ENCODE measurements around the gene RAB8B.
"Not testable (repeated sequence)": the region's sequence is repeated elsewhere in the genome, so short reads cannot be mapped to it uniquely, and the experiment has no call there.

The RAB8B gene

DNA sequence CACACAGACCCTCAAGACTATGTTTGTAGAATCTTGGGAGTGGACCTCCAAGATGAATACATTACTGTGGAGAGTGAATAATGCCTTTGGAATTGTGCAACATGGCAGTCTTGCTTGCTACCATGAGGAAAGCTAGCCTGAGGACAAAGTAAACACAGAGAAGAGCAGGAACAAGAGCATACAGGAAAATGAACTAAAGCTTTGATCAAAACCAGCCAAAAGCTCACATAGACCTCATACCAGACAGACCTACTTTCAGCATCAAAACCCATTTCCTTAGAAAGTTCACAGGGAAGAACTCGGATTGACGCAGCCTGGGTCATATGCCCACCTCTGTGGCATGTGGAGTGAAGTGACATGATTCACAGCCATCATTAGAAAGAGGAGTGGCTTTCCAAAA, 3.3 kb upstream of the RAB8B start:
- no peak for DNase-seq

DNA sequence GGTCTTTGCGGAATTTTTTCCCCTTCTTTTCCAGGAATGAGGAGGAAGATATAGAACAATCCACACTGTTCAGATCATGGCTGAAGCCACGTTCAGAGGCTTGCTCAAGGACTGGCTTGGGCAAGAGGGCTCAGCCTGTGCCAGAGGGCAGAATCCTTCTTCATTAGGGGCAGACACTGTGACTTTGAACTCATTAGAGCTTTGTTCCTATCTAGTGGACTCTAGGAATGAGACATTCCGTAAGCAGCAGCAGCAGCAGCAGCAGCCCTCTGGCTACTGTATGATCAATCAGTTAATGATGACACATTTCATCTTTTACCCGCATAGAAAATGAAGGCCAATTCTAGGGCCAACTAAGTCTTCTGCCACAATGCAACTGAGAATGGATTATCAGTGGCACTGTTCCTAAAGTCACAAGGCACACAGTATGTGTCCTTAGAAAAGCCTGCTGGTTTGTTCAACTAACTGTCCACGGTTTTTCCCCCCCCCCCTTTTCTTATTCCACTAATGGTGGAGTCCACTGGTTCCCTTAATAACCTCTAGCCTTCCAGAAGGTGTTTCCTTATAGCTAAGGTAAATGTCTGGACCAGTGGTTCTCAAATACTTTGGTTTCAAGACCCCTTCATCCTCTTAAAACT, 1.7 kb upstream of the RAB8B start:
- DNase-seq: no peak

DNA sequence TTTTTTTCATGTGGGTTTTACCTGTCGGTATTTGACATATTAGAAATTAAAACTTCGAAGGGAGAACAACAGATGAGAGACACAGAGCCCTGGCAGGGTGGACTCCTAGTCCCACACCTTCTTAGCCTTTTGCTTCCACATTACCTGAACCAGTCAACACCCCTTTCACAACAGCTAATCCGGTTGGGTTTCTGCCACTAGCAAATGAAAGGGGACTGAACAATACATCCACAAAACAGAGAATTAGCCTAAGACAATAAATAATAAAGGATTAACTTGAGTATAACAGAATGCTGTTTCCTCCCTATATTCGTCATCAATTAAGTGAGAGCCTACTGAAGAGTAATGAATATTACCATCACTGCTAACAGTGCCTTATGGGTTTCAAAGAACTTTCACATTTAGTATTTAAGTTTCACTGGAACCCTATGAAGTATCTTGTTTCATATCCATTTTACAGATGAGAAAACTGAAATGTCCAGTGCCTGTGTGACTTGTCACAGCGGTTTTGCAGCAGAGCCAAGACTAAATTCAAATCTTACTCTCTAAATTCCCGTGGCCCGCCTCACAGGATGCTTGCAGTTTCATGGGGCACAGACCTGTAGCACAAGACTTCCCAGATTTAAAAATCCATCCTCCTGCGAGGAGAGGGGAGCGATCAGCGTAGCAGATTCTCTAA, 1.0 kb upstream of the RAB8B start:
- DNase-seq: no peak

DNA sequence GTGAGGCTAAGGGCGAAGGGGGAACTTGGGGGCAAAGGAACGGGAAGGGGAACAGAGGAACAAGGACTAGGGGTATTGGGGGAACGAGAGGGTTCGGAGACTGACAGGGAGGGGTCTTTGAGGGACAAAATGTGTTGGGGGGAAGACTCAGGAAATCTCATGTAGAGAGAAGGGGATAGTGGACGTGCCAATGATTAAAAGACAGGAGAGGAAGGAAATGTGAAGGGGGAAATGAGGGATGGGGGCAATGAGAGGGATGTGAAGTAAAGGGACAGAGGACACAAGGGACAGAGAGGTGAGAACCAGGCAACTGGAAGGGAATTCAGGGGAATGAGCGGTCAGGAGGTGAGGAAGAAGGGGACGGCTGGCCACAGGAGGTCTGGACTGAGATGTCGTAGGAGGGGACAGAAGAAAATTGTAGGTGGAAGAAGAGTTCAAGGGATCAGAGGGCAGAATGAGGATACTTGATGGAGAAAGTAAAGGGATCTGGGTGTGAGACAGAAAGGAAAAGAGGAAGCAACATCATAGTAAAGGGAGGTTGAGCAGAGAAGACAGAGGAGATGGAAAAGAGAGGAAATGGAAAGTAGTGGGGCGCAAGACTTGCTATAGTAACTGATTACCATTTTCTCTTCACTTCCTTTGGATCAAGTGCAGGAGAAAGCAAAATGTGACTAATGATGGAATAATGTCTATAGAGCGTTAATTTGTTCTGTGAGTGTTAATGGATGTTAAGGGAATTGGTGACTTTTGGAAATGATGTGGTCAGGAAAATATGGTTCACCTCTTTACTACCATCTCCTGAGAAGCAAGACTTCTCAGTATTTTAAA, 749 bp downstream of the RAB8B start:
- DNase-seq: peak; percentile 58 to 60

DNA sequence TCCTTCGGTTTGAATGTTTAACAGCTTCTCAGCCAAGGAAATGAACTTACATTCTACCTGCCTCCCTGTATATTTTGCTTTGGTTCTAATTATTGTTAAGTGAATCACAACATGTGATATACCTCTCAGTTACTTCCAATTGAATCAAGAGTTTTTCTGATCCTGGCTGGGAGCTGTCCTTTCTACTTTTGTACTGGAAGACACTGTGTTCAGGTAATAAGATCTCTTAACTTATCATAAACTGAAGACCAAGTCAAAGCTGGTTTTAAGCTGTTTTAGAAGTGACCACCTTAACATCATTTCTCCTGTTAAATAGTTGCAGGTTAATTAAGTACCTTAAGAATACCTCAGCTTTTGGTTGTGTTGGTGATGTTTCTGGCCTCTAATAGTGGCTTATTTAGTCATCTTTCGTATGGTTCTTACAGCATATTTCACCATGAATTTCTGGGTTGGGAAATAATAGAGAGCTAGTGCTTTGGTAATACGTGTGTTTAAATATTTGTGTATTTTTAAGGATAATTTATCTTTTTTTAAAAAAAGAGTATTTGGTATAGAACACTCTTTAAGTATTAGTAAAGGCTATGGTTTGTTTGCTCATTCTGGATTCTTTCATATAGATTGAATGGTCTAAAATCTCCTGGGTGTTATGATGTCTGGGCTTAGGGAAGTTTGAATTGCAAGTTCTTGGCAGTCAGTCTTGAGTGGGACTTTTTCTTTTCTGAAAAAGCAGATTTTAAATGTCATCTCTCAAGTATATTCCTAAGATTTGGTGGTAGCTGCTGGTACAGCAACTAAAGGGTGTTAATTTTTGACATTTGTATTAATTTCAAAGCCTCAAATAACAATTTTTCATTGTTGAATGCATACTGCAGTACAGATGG, 1.6 kb downstream of the RAB8B start:
- DNase-seq: peak in 1 of 2 experiments; percentile 12

DNA sequence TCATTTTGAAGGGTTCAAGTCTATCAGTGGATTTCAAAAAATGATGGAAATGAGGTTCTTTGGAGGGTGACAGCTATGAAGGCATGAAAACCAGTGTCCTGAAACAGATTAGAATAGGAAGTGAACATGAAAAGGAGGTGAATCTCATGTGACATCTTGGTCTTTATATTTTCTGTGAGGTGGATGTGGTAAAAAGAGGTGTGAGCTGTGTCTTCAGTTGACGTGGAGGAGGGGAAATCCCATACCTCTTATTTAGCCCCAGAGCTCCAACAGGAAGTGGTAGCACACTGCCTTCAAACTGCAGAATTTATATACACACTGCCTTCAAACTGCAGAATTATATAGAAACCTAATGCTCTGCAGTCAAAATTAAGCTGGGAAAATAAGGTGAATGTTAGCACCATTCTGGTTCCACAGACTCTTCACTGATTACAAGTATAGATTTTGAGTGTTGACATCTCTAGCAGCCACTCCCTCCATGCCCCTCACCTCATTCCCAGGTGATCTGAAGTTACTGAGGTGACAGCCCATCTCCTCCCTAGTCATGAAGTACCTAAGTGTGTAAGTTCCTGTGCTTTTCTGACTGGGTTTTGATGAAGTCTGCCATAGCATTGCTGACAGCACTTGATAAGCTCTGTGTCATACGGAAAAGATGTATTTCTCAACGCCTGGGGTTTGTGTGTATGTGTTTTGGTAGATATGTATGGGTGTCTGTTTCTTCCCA, 2.7 kb downstream of the RAB8B start:
- DNase-seq: peak; percentile 46 to 48

DNA sequence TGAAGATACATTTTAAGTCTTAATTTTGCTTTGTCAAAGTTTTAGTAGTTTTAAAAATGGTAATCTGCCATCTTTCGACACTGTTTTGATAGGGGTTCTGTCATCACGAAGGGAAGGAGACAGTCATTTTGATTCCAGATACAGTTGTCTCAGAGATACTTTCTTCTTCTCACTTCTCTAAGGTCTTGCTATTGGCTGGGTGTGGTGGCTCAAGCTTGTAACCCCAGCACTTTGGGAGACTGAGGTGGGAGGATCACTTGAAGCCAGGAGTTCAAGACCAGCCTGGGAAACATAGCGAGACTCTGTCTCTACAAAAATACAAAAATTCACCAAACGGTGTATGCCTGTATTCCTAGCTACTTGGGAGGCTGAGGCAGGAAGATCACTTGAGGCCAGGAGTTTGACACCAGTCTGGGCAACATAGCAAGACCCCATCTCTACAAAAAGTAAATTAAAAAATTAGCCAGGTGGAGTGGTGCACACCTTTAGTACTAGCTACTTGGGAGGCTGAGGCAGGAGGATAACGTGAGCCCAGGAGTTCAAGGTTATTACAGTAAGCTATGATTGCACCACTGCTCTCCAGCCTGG, 3.3 kb downstream of the RAB8B start:
- no peak for DNase-seq

DNA sequence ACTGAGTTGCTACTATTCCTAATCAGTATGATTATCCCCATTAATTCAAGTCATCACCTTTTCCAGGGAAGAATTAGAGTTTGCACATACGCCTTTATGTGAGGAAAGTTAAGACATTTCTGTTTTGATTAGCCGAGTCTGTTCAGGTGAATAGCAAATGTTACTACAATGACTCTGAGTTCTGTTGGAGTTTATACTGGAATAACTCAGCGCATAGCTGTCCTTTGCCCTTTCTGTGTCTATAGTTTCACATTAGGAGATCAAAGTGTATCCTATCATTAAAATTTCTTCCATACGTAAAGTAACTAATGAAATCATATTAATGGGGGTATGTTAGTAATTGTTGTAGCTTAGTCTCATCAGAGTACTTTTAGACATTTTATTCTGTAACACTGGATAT, 4.9 kb downstream of the RAB8B start:
- DNase-seq: no peak

DNA sequence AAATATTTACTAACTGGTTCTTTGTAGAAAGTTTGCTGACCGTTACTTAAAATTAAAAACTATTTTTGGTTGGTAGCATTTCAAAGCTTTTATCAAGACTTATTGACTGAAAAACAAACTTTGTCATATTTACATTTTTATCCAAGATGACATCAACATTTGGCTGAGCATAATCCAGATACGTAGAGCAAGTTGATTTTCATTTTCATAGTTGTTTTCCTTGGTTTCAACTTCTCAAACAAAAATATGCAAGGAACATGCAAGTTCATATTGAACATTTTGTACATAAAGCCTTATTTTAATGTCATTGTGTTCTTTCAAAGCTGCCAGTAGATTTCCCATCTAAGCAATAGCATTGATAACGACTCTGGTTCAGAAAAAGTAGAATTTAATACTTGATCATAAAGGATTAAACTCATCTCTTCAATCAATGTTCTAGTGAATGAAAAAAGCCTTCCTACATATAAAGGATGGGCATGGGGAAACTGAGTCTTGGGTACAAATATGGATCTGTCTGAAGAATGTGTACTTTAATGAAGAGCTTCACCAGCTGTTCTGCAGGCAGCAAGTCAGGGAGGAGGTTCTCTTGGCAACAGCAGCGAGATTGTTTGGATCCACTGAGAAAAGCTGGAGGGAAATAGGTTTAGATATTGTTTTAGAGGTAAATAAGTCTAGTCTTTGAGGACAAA, 5.6 kb downstream of the RAB8B start:
- no peak for DNase-seq

DNA sequence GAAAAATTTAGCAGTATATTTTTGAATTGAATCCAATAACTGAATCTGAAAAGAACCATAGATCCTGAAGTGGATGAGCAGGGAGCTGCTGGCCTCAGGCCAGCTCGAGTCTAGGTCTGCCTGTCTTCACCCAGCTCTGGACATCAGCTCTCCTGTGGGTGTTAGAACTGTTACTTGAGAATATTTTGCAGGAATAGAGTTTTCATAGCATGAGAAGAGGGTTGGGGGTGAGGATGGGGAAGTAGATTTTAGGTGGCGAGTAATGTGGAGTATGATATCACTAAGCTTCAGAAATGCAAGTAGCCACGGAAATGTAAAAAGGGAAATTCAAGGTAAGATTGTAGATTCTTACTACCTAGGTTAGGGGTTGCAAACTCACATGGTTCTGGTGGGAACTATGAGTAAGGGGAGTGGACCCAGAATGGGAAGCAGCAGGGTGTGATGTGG, 6.2 kb downstream of the RAB8B start:
- DNase-seq: peak; percentile 14 to 22

DNA sequence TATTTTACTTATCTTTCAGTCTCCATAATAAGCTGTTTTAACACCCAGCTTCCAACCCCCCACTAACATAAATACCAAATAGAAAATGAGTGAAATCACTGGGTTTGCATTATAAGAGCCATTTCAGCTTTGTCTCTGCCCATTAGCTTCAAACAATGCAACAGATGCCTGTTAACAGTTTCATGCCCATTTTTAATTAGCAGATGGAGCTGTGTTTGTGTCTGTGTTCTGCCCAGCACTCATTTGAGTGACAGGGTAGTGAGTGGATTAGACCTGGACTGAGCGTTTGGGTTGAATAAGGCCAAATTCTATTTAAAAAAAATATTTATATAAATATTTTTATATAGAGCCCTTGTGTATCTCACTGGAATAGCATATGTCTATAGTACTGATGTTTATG, 7.4 kb downstream of the RAB8B start:
- no peak for DNase-seq

DNA sequence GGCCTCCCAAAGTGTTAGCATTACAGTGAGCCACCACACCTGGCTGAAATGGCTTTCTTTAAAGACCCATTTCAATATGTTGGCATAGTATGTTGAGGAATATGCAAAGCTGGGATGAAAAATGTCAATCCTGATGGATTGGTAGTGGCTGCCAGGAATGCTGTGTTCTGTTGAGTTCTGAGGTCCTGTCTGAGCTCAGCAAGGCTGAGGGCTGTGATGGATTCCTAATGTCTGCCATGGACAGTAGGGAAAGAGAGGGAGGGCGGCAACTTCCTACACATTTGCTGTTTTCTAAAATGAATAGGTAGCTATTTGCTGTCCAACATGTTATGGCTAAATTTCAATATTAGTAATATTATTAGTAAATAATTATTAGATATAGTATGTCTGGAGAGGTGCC, 8.2 kb downstream of the RAB8B start:
- DNase-seq: no peak

DNA sequence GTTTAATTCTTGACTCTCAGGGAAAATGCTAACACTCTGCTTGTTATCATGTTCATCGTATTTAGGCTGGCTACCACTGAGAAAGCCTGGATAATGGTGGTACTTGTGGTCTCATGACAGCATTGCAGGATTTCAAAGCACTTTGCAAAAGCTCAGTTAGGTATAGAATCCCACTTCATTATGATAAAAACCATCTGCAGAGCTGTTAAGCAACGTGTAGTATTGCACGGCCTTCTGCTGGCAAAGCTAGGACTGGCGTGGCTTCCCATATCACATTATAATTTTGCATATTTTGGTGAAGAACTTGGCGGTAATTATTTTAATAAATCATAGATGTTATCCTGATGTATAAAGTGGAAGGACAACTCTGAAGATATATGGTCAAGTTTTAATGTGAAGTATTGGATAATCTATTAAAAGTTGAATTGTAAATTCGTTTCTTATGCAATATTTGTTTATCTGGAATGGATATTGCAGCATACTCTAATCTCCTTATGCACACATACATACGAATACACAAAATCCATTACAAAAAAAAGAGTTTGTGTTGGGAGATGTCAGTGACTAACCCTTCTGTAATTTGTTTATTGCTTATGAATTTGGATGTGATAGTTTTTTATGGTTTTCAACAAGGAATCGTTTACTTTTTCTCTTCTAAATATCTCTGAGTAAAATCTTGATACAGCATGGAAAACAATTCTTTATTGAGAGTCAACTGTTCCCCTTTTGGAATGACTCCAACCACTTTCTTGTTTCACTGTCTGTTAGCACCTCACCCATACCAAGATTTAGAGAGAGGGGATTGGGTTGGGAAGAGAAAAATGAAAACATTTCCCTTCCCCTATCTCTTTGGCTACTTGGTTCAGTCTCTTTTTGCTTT, 9.2 kb downstream of the RAB8B start:
- DNase-seq: no peak

DNA sequence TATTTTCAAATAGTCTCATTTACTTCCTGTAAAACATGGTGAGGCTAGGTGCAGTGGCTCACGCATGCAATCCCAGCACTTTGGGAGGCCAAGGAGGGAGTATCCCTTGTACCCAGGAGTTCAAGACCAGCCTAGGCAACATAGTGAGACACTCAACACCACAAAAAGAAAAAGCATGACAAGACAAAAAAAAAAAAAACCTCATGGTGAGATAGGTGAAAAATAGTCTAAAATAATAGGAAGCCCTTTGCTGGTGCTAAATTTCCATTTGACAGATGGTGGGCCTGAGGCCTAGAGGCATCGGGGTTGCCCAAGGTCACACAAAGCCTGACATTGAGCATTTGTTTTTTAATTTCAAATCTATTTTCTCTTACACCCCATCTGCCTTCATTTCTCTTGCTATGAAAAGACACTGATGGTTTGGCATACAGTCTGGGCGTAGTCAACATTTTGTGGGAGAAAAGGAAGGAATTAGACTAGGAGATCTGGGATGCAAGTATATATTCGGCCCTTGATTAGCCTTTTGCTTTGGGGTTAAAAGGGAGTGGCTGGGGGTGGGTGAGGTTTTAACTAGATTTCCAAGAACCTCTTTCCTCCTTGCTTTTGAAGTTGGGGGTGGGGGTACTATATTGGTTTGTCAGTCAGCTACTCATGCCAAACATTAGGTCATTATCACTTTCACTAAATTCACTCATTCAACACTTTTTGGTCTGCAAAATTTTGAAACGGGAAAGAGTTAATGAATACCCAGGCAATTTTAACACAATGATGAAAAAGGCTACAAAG, 11.3 kb downstream of the RAB8B start:
- DNase-seq: no peak

DNA sequence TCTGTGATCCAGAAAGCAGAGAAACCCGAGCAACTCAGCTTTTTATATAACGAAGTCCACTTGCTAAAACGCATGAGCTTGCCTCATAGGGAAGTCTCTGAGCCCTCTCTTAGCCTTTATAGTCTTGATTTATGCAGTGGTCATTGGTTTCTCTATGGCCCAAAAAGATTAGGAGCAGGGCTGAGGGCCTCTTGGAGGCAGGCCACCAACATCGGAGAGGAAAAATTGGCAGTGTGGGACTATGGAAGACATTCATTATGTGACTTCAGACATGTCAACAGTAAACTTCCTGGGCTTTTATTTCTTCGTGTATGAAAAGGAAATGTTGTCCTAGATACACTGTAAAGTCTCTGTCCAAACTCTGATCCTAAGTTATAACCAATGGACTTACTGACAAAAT, 13.5 kb downstream of the RAB8B start:
- DNase-seq: no peak

DNA sequence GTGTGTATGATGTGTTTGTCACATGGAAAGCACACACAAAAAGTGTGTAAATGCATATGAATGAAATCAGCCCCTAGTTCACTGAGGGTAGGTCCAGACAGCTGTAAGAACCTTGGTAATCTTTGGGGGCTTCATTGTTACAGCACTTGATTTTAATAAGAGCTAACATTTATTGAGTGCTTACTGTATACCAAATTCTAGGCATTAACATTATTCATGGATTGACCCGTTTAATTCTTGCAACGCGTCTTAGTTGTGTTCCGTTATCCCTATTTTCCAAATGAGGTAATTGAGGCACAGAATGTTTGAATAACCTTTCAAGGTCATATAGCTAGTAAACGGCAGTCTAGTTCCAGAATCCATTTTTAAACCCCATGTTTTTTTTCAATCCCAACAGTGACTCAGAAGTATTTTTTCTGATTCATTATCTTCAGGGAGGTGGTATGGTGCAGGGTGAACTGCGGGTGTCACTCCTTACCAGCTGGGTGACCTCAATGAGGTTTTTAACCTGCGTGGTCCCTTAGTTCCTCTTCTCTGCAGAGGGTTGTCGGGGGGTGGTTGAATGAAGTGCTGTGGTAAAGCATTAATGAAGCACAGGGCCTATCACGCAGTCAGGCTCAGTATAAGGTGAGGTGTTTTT, 14.2 kb downstream of the RAB8B start:
- DNase-seq: peak; percentile 10 to 38

DNA sequence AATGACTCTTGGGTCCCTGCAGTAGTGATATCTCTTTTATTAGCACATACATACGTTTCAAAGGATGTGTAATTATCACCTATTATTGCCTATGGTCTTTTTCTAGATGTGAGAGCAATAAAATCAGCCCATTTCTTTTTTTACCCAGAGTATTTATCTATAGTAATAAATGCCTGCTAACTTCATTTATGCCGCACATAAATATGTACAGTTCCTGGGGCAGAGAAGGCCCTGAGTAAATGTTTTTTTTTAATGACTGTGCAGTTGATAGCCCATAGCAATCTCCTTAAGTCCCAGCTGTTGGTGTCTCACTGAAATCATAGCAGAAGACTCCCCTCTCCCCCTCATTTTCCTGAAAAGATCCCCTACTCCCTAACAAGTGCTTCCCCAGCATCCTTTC, 16.7 kb downstream of the RAB8B start:
- no peak for DNase-seq

DNA sequence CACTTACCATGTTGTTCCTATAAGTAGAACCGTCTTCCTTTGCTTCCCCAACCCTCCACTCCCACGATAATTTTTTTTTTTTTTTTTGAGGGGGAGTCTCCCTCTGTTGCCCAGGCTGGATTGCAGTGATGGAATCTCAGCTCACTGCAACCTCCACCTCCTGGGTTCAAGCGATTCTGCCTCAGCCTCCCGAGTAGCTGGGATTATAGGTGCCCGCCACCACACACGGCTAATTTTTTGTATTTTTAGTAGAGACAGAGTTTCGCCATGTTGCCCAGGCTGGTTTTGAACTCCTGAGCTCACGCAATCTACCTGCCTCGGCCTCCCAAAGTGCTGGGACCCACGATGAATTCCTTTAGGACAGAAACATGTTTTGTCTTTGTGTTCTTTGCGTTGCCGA, 19.4 kb downstream of the RAB8B start:
- not testable (repeated sequence) for DNase-seq

Measured in Kasumi-1 (cell line).